Measurements from ENCODE around the gene MBD4.

- TF ChIP-seq EP300 (IDR thresholded peaks at IDR 0.05; ENCODE audit: low read depth) (no peak), POLR2AphosphoS5 (IDR thresholded peaks at IDR 0.05) (no peak), CTCF (IDR thresholded peaks at IDR 0.05) (no peak)
Observed at GRCh38 chr3:129463716-129464115, 24.0 kb upstream of the MBD4 start.
